PC-3 (cell line): ENCODE results near the gene PANK1.

Source experiments
- EZH2 ChIP-seq: fragments of 300-600 bp; sonication (generic); IDR thresholded peaks from one replicate; pipeline ENCODE4 v1.6.1; 2017; ENCODE audit warnings: antibody characterized with exemption, mild to moderate bottlenecking, low read length; ENCODE audit not compliant: unreplicated experiment
- EZH2phosphoT487 ChIP-seq: fragments of 300-600 bp; sonication (generic); IDR thresholded peaks from 2 replicates; pipeline ENCODE4 v1.6.1; 2018; ENCODE audit warnings: mild to moderate bottlenecking, antibody characterized with exemption, low read length, borderline replicate concordance
- TF ChIP-seq, protein P1 (sequence below): fragments of 300-600 bp; sonication (generic); conservative IDR thresholded peaks from 2 replicates; pipeline ENCODE4 v1.5.1; 2017; ENCODE audit warnings: antibody characterized with exemption, low read depth, mild to moderate bottlenecking, low read length

GRCh38 chr10:89666138-89666537 is 21.1 kb upstream of the PANK1 start:
- TF ChIP-seq, protein P1, sequence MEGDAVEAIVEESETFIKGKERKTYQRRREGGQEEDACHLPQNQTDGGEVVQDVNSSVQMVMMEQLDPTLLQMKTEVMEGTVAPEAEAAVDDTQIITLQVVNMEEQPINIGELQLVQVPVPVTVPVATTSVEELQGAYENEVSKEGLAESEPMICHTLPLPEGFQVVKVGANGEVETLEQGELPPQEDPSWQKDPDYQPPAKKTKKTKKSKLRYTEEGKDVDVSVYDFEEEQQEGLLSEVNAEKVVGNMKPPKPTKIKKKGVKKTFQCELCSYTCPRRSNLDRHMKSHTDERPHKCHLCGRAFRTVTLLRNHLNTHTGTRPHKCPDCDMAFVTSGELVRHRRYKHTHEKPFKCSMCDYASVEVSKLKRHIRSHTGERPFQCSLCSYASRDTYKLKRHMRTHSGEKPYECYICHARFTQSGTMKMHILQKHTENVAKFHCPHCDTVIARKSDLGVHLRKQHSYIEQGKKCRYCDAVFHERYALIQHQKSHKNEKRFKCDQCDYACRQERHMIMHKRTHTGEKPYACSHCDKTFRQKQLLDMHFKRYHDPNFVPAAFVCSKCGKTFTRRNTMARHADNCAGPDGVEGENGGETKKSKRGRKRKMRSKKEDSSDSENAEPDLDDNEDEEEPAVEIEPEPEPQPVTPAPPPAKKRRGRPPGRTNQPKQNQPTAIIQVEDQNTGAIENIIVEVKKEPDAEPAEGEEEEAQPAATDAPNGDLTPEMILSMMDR: no peak
- TF ChIP-seq EZH2 (no peak), EZH2phosphoT487 (no peak)
